IMR-90 (cell line): ENCODE data around the gene CELA2B. TPM values are rescaled to one million over a fixed set of nuclear protein-coding genes. Genes with fewer than 3 reads are reported as not detected.

ENCODE experiments used
- ATAC-seq: fragments of 200-7000 bp; cut with Tn5 transposase; 2 replicates; pipeline ENCODE4 v1.9.1; 2020; ENCODE audit warnings: low read depth, mild to moderate bottlenecking, moderate library complexity
- BruUV-seq: library from RNA; stranded (reverse); fragments of 400-500 nt; replicated peaks from 2 replicates; lab custom pipeline; 2021; lab: Mats Ljungman, UMichigan
- CTCF ChIA-PET: fragments of 300-600 bp; formaldehyde crosslinking; extraction: SDS; loops from one replicate; lab custom pipeline; 2021; ENCODE audit warnings: antibody characterized with exemption; lab: Yijun Ruan, JAX
- POLR2A ChIA-PET: fragments of 300-600 bp; sonication (Branson Sonifier 250); formaldehyde crosslinking; loops from one replicate; lab custom pipeline; 2022; ENCODE audit warnings: antibody characterized with exemption; ENCODE audit not compliant: unreplicated experiment; lab: Charles Lee
- DNase-seq: peaks from one replicate; pipeline ENCODE4 v3.0.0; 2013
- H2AFZ ChIP-seq: replicated peaks from 2 replicates; pipeline ENCODE3; 2013; ENCODE audit warnings: low read length, mild to moderate bottlenecking; ENCODE audit not compliant: poor library complexity
- H2AK5ac ChIP-seq: 2 replicates; pipeline ENCODE4 v1.6.1; 2013; ENCODE audit warnings: low read depth, low read length, inconsistent platforms
- H2AK9ac ChIP-seq: replicated peaks from 2 replicates; pipeline ENCODE3; 2013; ENCODE audit warnings: mild to moderate bottlenecking, low read depth, low read length, moderate library complexity; ENCODE audit not compliant: poor library complexity
- H2BK120ac ChIP-seq: 2 replicates; pipeline ENCODE4 v1.6.1; 2013; ENCODE audit warnings: low read depth, low read length, inconsistent platforms
- H2BK15ac ChIP-seq: 3 replicates; pipeline ENCODE4 v1.6.1; 2013; ENCODE audit warnings: low read depth, low read length, inconsistent platforms
- H2BK20ac ChIP-seq: 2 replicates; pipeline ENCODE4 v1.6.1; 2013; ENCODE audit warnings: low read depth, mild to moderate bottlenecking, inconsistent platforms, low read length, moderate library complexity
- H2BK5ac ChIP-seq: 2 replicates; pipeline ENCODE4 v1.6.1; 2013; ENCODE audit warnings: mild to moderate bottlenecking, low read depth, low read length, inconsistent platforms; ENCODE audit not compliant: poor library complexity, severe bottlenecking
- H3K14ac ChIP-seq: replicated peaks from 2 replicates; pipeline ENCODE4 v1.6.1; 2013; ENCODE audit warnings: low read depth, low read length, inconsistent platforms
- H3K18ac ChIP-seq: 2 replicates; pipeline ENCODE4 v1.6.1; 2013; ENCODE audit warnings: low read depth, low read length, control low read depth
- H3K23ac ChIP-seq: 2 replicates; pipeline ENCODE4 v1.6.1; 2013; ENCODE audit warnings: low read depth, low read length, inconsistent platforms
- H3K27ac ChIP-seq: 2 replicates; pipeline ENCODE4 v1.5.1; 2013; ENCODE audit warnings: mild to moderate bottlenecking, control low read depth, low read length; ENCODE audit not compliant: insufficient read depth
- H3K27me3 ChIP-seq: 2 replicates; pipeline ENCODE4 v1.6.1; 2013; ENCODE audit warnings: low read length; ENCODE audit not compliant: control insufficient read depth, insufficient read depth
- H3K36me3 ChIP-seq: 2 replicates; pipeline ENCODE4 v1.6.1; 2013; ENCODE audit warnings: low read length, mixed read lengths; ENCODE audit not compliant: control insufficient read depth, insufficient read depth
- H3K4ac ChIP-seq: 2 replicates; pipeline ENCODE4 v1.6.1; 2013; ENCODE audit warnings: low read depth, low read length, inconsistent platforms
- H3K4me1 ChIP-seq: 2 replicates; pipeline ENCODE4 v1.6.1; 2013; ENCODE audit warnings: low read length, mixed read lengths; ENCODE audit not compliant: control insufficient read depth, insufficient read depth
- H3K4me2 ChIP-seq: 2 replicates; pipeline ENCODE4 v1.6.1; 2013; ENCODE audit warnings: low read depth, mild to moderate bottlenecking, control low read depth, low read length, moderate library complexity
- H3K4me3 ChIP-seq: 2 replicates; pipeline ENCODE4 v1.5.1; 2013; ENCODE audit warnings: low read depth, mild to moderate bottlenecking, control low read depth, low read length, moderate library complexity; ENCODE audit not compliant: insufficient read depth
- H3K56ac ChIP-seq: 2 replicates; pipeline ENCODE4 v1.6.1; 2013; ENCODE audit warnings: low read length, inconsistent platforms; ENCODE audit not compliant: insufficient read depth; ENCODE audit errors: extremely low read depth
- H3K79me1 ChIP-seq, 2 experiments: 2 replicates each; pipeline ENCODE4 v1.6.1; 2013; ENCODE audit warnings: low read length in 2 of 2, inconsistent platforms in 1 of 2, low read depth in 1 of 2
- H3K9ac ChIP-seq: 2 replicates; pipeline ENCODE4 v1.6.1; 2013; ENCODE audit warnings: low read depth, low read length, control low read depth
- H3K9me1 ChIP-seq: 2 replicates; pipeline ENCODE4 v1.6.1; 2013; ENCODE audit warnings: low read length, inconsistent platforms; ENCODE audit not compliant: insufficient read depth
- H3K9me3 ChIP-seq: 2 replicates; pipeline ENCODE4 v1.6.1; 2013; ENCODE audit warnings: low read length; ENCODE audit not compliant: control insufficient read depth, insufficient read depth
- H4K20me1 ChIP-seq: 2 replicates; pipeline ENCODE4 v1.6.1; 2013; ENCODE audit warnings: low read length, inconsistent platforms; ENCODE audit not compliant: insufficient read depth
- H4K5ac ChIP-seq: 2 replicates; pipeline ENCODE4 v1.6.1; 2013; ENCODE audit warnings: mild to moderate bottlenecking, low read depth, low read length, control low read depth
- H4K8ac ChIP-seq, 2 experiments: 2 replicates each; pipeline ENCODE4 v1.6.1; 2013; ENCODE audit warnings: low read depth in 2 of 2, low read length in 2 of 2, control low read depth in 1 of 2, inconsistent platforms in 1 of 2
- H4K91ac ChIP-seq: 2 replicates; pipeline ENCODE4 v1.6.1; 2013; ENCODE audit warnings: low read depth, low read length, inconsistent platforms; ENCODE audit not compliant: insufficient read depth
- BHLHE40 ChIP-seq: fragments of 150-350 bp; IDR thresholded peaks from 2 replicates; pipeline ENCODE4 v1.6.1; 2016; ENCODE audit warnings: mild to moderate bottlenecking, low read depth, low read length
- CEBPB ChIP-seq: IDR thresholded peaks from 2 replicates; pipeline ENCODE4 v1.6.1; 2012; ENCODE audit warnings: low read depth, low read length, improper control_type of control experiment
- FOS ChIP-seq: fragments of 150-350 bp; IDR thresholded peaks from 2 replicates; pipeline ENCODE4 v1.6.1; 2016; ENCODE audit warnings: low read depth, low read length
- MAFK ChIP-seq: IDR thresholded peaks from 2 replicates; pipeline ENCODE4 v1.6.1; 2012; ENCODE audit warnings: low read depth, low read length, improper control_type of control experiment
- MAZ ChIP-seq: IDR thresholded peaks from 2 replicates; pipeline ENCODE4 v1.6.1; 2012; ENCODE audit warnings: low read depth, mild to moderate bottlenecking, low read length, improper control_type of control experiment, moderate library complexity, borderline replicate concordance
- POLR2A ChIP-seq: IDR thresholded peaks from 2 replicates; pipeline ENCODE4 v1.6.1; 2012; ENCODE audit warnings: mild to moderate bottlenecking, low read depth, low read length
- RAD21 ChIP-seq: IDR thresholded peaks from 2 replicates; pipeline ENCODE4 v1.6.1; 2012; ENCODE audit warnings: low read length, improper control_type of control experiment
- RCOR1 ChIP-seq: IDR thresholded peaks from 2 replicates; pipeline ENCODE4 v1.6.1; 2012; ENCODE audit warnings: mild to moderate bottlenecking, low read length, improper control_type of control experiment; ENCODE audit not compliant: insufficient replicate concordance
- RFX5 ChIP-seq: IDR thresholded peaks from 2 replicates; pipeline ENCODE4 v1.8.0; 2012; ENCODE audit warnings: low read depth, mild to moderate bottlenecking, low read length, moderate library complexity
- WGBS, 2 experiments: methylation state at CpG; one replicate each; pipeline versions ENCODE4 v1.1.5 to v1.1.7; 2013; ENCODE audit warnings: missing lambda C conversion rate in 2 of 2; ENCODE audit not compliant: insufficient read length in 1 of 2; ENCODE audit errors: extremely low coverage in 2 of 2; 5-methylcytosine and 5-hydroxymethylcytosine counted together
- dilution Hi-C: fragments of 300-500 bp; cut with HindIII; formaldehyde crosslinking; loops from one replicate; pipeline ENCODE4 v1.14.3; 2018; ENCODE audit warnings: low sequenced_read_pairs; ENCODE audit not compliant: unreplicated experiment
- in situ Hi-C: fragments of 300-500 bp; cut with MboI; formaldehyde crosslinking; loops from 3 replicates; pipeline ENCODE4 v1.14.3; 2019; ENCODE audit warnings: low sequenced_read_pairs, inconsistent platforms, mixed read lengths
- intact Hi-C: fragments of 100-400 bp; cut with micrococcal nuclease; formaldehyde crosslinking; loops from 2 replicates; pipeline ENCODE4 v1.10.0; 2022
- polyA plus RNA-seq, 3 experiments: library from polyadenylated mRNA; depleted of rRNA; stranded (reverse); fragments of >200 nt; gene quantifications; 2 replicates each; pipeline ENCODE4 v1.2.3, GENCODE V29; 2012; ENCODE audit warnings: low replicate concordance in 1 of 3
- total RNA-seq: library from RNA; depleted of rRNA; stranded (reverse); fragments of >200 nt; gene quantifications from 2 replicates; pipeline ENCODE4 v1.2.3, GENCODE V29; 2012
- TF ChIP-seq, protein P1 (sequence below): fragments of 150-350 bp; IDR thresholded peaks from 2 replicates; pipeline ENCODE4 v1.6.1; 2016; ENCODE audit warnings: low read depth, mild to moderate bottlenecking, low read length, moderate library complexity, borderline replicate concordance
- TF ChIP-seq, protein P2 (sequence below): conservative IDR thresholded peaks from 2 replicates; pipeline ENCODE4 v1.5.1; 2012; ENCODE audit warnings: mild to moderate bottlenecking, low read depth, low read length, improper control_type of control experiment

CELA2B gene
- total and polyA plus RNA-seq, 2 of the 4 experiments (the other 2 are of a cell fraction): not detected

DNA sequence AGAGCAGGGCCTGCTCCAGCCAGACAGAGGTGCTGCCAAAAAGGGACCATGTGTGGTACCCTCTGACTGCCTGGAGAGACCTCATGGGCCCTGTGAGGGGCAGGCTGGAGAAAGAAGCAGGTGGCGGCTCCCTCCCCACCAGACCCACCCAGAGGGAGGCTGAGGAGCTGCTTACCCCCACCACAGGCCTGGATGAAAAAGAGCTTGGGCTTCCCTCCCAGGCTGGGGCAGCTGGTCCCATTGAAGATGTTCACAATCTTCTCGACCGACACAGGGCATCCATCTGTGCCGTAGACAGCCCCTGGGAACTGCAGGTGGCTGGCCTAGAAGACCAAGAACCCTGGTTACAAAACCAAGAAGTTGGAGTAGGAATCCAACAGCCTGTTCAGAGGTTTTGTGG is 28.5 kb downstream of the CELA2B start:
- dilution Hi-C loops (no loop called here), intact Hi-C loops (no loop called here), in situ Hi-C loops (loop anchor here (10.0 kb wide), 1 partner anchor 190 kb away; no protein-coding TSS in a partner anchor)
- H2AK9ac ChIP-seq: no peak overlapping the region
- no peak overlapping the region for H4K91ac ChIP-seq
- H2BK5ac ChIP-seq: no peak overlapping the region
- no peak overlapping the region for H3K4me3 ChIP-seq
- no peak overlapping the region for H3K56ac ChIP-seq
- H3K9ac ChIP-seq: no peak overlapping the region
- no peak overlapping the region for H2AFZ ChIP-seq
- no peak overlapping the region for H2AK5ac ChIP-seq
- TF ChIP-seq, protein P1, sequence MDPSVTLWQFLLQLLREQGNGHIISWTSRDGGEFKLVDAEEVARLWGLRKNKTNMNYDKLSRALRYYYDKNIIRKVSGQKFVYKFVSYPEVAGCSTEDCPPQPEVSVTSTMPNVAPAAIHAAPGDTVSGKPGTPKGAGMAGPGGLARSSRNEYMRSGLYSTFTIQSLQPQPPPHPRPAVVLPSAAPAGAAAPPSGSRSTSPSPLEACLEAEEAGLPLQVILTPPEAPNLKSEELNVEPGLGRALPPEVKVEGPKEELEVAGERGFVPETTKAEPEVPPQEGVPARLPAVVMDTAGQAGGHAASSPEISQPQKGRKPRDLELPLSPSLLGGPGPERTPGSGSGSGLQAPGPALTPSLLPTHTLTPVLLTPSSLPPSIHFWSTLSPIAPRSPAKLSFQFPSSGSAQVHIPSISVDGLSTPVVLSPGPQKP: no peak
- TF ChIP-seq POLR2A (no peak), BHLHE40 (no peak), MAZ (no peak), RAD21 (no peak), FOS (no peak), RCOR1 (no peak), RFX5 (no peak), CEBPB (no peak), MAFK (no peak)
- TF ChIP-seq, protein P2, sequence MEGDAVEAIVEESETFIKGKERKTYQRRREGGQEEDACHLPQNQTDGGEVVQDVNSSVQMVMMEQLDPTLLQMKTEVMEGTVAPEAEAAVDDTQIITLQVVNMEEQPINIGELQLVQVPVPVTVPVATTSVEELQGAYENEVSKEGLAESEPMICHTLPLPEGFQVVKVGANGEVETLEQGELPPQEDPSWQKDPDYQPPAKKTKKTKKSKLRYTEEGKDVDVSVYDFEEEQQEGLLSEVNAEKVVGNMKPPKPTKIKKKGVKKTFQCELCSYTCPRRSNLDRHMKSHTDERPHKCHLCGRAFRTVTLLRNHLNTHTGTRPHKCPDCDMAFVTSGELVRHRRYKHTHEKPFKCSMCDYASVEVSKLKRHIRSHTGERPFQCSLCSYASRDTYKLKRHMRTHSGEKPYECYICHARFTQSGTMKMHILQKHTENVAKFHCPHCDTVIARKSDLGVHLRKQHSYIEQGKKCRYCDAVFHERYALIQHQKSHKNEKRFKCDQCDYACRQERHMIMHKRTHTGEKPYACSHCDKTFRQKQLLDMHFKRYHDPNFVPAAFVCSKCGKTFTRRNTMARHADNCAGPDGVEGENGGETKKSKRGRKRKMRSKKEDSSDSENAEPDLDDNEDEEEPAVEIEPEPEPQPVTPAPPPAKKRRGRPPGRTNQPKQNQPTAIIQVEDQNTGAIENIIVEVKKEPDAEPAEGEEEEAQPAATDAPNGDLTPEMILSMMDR: no peak
- DNase-seq (no peak), ATAC-seq (no peak)
- H4K8ac ChIP-seq: no peak overlapping the region
- no peak overlapping the region for H3K27ac ChIP-seq
- H3K36me3 ChIP-seq: peaks cover 8% of the 10 kb centered on the region; the same call in 1 of the 2 replicates
- no peaks in the 10 kb centered on the region for H3K9me1 ChIP-seq
- H3K14ac ChIP-seq: no peak overlapping the region
- H3K9me3 ChIP-seq: no peaks in the 10 kb centered on the region
- H4K20me1 ChIP-seq: no peaks in the 10 kb centered on the region
- ChIA-PET POLR2A (no interaction called here), CTCF (no interaction called here)
- no peak overlapping the region for H2BK15ac ChIP-seq
- no peak overlapping the region for H3K23ac ChIP-seq
- H2BK20ac ChIP-seq: no peak overlapping the region
- no peak overlapping the region for H3K4me2 ChIP-seq
- H3K27me3 ChIP-seq: no peaks in the 10 kb centered on the region
- no peak overlapping the region for H3K18ac ChIP-seq
- WGBS, 2 experiments: 92% methylated on average over 3 of the region's 4 CpGs; no CpG with 5 or more reads in 1 of the 2 experiments
- H2BK120ac ChIP-seq: no peak overlapping the region
- no peaks in the 10 kb centered on the region for H3K4me1 ChIP-seq
- H4K5ac ChIP-seq: no peak overlapping the region
- BruUV-seq: no TSS peak
- H3K79me1 ChIP-seq: no peaks in the 10 kb centered on the region
- H3K4ac ChIP-seq: no peak overlapping the region
